OCI-LY1 (cell line): ENCODE measurements around the gene MTMR2.

Experiments
- CTCF ChIP-seq: fragments of 200-600 bp; sonication (generic), shearing (Covaris generic); IDR thresholded peaks from 2 replicates; pipeline ENCODE4 v1.5.1; 2017; ENCODE audit warnings: mild to moderate bottlenecking, antibody characterized with exemption, low read length, moderate library complexity, mixed read lengths
- EZH2 ChIP-seq: fragments of 200-600 bp; sonication (generic), shearing (Covaris generic); IDR thresholded peaks from 2 replicates; pipeline ENCODE4 v1.8.0; 2017; ENCODE audit warnings: borderline replicate concordance, mixed run types, mild to moderate bottlenecking, antibody characterized with exemption, low read length, moderate library complexity, mixed read lengths

DNA sequence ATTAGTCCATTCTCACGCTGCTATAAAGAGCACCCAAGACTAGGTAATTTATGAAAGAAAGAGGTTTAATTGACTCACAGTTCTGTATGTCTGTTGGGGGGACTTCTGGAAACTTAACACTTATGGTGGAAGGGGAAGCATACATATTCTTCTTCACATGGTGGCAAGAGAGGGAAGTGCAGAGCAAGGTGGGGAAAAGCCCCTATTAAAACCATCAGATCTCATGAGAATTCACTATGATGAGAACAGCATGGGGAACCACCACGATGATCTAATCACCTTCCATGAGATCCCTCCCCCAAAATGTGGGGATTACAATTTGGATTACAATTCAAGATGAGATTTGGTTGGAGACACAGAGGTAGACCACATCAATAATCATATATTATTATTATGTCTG lies 107.9 kb downstream of the MTMR2 start:
- TF ChIP-seq CTCF = no peak
- no peak for TF ChIP-seq EZH2
